Chondrocyte (in vitro differentiated cells): ENCODE measurements around the gene RGS13. TPM values are rescaled to one million over a fixed set of nuclear protein-coding genes. Genes with fewer than 3 reads are reported as not detected.

ENCODE experiments used
- DNase-seq: peaks from one replicate; pipeline ENCODE4 v3.0.0; 2021; ENCODE audit warnings: mixed read lengths, low spot score
- H3K27ac Mint-ChIP-seq: one replicate; pipeline ENCODE4 v1.8.0; 2021; ENCODE audit warnings: mild to moderate bottlenecking, moderate library complexity, mixed read lengths; ENCODE audit not compliant: unreplicated experiment
- H3K27me3 Mint-ChIP-seq: 2 replicates; pipeline ENCODE4 v1.8.0; 2021; ENCODE audit warnings: low read depth, mixed read lengths
- H3K36me3 Mint-ChIP-seq: 2 replicates; pipeline ENCODE4 v1.8.0; 2021; ENCODE audit warnings: low read depth, mixed read lengths
- H3K4me1 Mint-ChIP-seq: 2 replicates; pipeline ENCODE4 v1.8.0; 2021; ENCODE audit warnings: low read depth, mild to moderate bottlenecking, mixed read lengths
- H3K4me3 Mint-ChIP-seq: one replicate; pipeline ENCODE4 v1.8.0; 2021; ENCODE audit warnings: mild to moderate bottlenecking, moderate library complexity, mixed read lengths; ENCODE audit not compliant: unreplicated experiment
- H3K9me3 Mint-ChIP-seq: 2 replicates; pipeline ENCODE4 v1.8.0; 2021; ENCODE audit warnings: low read depth, mixed read lengths
- CTCF ChIP-seq: fragments of 200-600 bp; sonication (generic); IDR thresholded peaks from 2 replicates; pipeline ENCODE4 v1.5.0; 2021; ENCODE audit warnings: antibody characterized with exemption, mild to moderate bottlenecking, moderate library complexity
- total RNA-seq: library from RNA; stranded (reverse); gene quantifications from 3 replicates; pipeline ENCODE4 v1.2.1, GENCODE V29; 2021

RGS13 gene
- total RNA-seq, 1 donor from 2014 or later, result not detected

- Mint-ChIP-seq H3K4me1 (peaks cover 12% of the 10 kb centered on the region), H3K27ac (no peak overlapping the region), H3K27me3 (no peaks in the 10 kb centered on the region), H3K4me3 (no peak overlapping the region), H3K9me3 (no peaks in the 10 kb centered on the region), H3K36me3 (no peaks in the 10 kb centered on the region)
- no peak for TF ChIP-seq CTCF
- no peak for DNase-seq
These were observed 34.4 kb upstream of the RGS13 start for GRCh38 chr1:192601567-192601966.

- H3K9me3 Mint-ChIP-seq, result no peaks in the 10 kb centered on the region
- H3K27ac Mint-ChIP-seq, result no peak overlapping the region
- H3K27me3 Mint-ChIP-seq, result no peaks in the 10 kb centered on the region
- peaks cover 12% of the 10 kb centered on the region for H3K4me1 Mint-ChIP-seq
- no peak for TF ChIP-seq CTCF
- H3K36me3 Mint-ChIP-seq, result no peaks in the 10 kb centered on the region
- no peak for DNase-seq
- H3K4me3 Mint-ChIP-seq, result no peak overlapping the region
These were observed 33.2 kb upstream of the RGS13 start for GRCh38 chr1:192602757-192603156.

GRCh38 chr1:192603218-192603787 lies 32.6 kb upstream of the RGS13 start:
- Mint-ChIP-seq H3K27ac (no peak overlapping the region), H3K4me3 (no peak overlapping the region), H3K9me3 (no peaks in the 10 kb centered on the region), H3K27me3 (no peaks in the 10 kb centered on the region), H3K4me1 (peaks cover 12% of the 10 kb centered on the region), H3K36me3 (no peaks in the 10 kb centered on the region)
- no peak for DNase-seq
- TF ChIP-seq CTCF, result no peak

- H3K36me3 Mint-ChIP-seq, result no peaks in the 10 kb centered on the region
- H3K4me1 Mint-ChIP-seq, result peaks cover 12% of the 10 kb centered on the region
- no peaks in the 10 kb centered on the region for H3K27me3 Mint-ChIP-seq
- no peak overlapping the region for H3K4me3 Mint-ChIP-seq
- peak overlapping the region; percentile 29 for H3K27ac Mint-ChIP-seq
- DNase-seq, result no peak
- no peak for TF ChIP-seq CTCF
- no peaks in the 10 kb centered on the region for H3K9me3 Mint-ChIP-seq
These were observed 30.8 kb upstream of the RGS13 start for GRCh38 chr1:192604979-192605620.

- H3K27me3 Mint-ChIP-seq, result no peaks in the 10 kb centered on the region
- H3K27ac Mint-ChIP-seq, result no peak overlapping the region
- no peak for TF ChIP-seq CTCF
- H3K4me1 Mint-ChIP-seq, result peaks cover 4% of the 10 kb centered on the region
- no peak for DNase-seq
- no peak overlapping the region for H3K4me3 Mint-ChIP-seq
- H3K36me3 Mint-ChIP-seq, result no peaks in the 10 kb centered on the region
- no peaks in the 10 kb centered on the region for H3K9me3 Mint-ChIP-seq
These were observed 27.3 kb upstream of the RGS13 start for GRCh38 chr1:192608671-192609070.
